ENCODE measurements around the gene ZFP36. TPM values are rescaled to one million over a fixed set of nuclear protein-coding genes. Genes with fewer than 3 reads are reported as not detected.

The ZFP36 gene
- total RNA-seq, 1 experiment from 2014 or later, result 17.3 TPM

DNA sequence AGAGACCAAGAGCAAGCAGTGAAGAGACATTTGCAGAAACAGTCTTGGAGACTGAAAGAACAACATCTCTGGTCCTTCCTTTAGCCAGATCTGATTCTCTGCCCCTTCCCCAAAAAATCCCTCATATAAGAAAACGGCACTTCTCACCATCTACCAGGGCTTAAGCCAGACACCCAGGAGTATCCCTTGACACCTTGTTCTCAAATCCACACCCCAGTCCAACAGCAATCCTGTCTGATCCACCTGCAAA, 4.1 kb downstream of the ZFP36 start (continued):
- TF ChIP-seq, protein P1, sequence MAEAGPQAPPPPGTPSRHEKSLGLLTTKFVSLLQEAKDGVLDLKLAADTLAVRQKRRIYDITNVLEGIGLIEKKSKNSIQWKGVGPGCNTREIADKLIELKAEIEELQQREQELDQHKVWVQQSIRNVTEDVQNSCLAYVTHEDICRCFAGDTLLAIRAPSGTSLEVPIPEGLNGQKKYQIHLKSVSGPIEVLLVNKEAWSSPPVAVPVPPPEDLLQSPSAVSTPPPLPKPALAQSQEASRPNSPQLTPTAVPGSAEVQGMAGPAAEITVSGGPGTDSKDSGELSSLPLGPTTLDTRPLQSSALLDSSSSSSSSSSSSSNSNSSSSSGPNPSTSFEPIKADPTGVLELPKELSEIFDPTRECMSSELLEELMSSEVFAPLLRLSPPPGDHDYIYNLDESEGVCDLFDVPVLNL (CRISPR knock-in tag; IDR thresholded peaks at IDR 0.05; ENCODE audit: borderline replicate concordance, low read depth), result no peak
- TF ChIP-seq GABPB1 (CRISPR knock-in tag; IDR thresholded peaks at IDR 0.05) (no peak), TEAD1 (CRISPR knock-in tag; IDR thresholded peaks at IDR 0.05) (no peak), ELF4 (CRISPR knock-in tag; IDR thresholded peaks at IDR 0.05; ENCODE audit: low read depth) (no peak), SOX15 (CRISPR knock-in tag; IDR thresholded peaks at IDR 0.05) (no peak), ESRRA (CRISPR knock-in tag; IDR thresholded peaks at IDR 0.05; ENCODE audit: borderline replicate concordance) (no peak), ATF1 (CRISPR knock-in tag; IDR thresholded peaks at IDR 0.05) (no peak)
- TF ChIP-seq, protein P2, sequence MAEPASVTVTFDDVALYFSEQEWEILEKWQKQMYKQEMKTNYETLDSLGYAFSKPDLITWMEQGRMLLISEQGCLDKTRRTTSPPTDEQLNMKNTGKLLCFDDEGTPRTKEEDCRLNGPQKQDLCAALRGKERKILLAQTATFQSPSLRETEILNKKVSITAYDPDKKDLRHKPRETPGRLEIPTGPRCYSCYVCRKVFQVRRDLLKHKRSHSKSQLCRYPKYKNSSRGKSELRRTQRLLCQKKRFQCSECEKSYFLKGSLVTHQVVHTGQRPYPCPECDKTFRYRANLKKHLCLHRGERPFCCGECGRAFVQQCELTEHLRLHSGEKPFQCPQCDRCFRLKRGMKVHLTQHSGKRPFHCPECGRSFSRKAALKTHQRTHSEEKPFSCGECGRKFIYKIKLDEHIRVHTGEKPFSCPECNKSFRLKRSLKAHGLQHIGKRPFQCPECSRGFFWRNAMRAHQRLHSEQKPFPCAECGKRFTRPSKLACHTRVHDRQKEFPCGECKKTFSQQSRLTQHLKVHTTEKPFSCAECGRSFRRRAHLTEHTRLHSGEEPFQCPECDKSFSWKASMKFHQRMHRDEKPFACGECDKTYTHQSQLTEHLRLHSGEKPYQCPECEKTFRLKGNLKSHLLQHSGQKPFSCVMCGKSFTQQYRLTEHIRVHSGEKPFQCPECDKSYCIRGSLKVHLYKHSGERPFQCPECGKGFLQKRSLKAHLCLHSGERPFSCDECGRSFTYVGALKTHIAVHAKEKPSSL (CRISPR knock-in tag; conservative IDR thresholded peaks at IDR 0.05), result no peak

DNA sequence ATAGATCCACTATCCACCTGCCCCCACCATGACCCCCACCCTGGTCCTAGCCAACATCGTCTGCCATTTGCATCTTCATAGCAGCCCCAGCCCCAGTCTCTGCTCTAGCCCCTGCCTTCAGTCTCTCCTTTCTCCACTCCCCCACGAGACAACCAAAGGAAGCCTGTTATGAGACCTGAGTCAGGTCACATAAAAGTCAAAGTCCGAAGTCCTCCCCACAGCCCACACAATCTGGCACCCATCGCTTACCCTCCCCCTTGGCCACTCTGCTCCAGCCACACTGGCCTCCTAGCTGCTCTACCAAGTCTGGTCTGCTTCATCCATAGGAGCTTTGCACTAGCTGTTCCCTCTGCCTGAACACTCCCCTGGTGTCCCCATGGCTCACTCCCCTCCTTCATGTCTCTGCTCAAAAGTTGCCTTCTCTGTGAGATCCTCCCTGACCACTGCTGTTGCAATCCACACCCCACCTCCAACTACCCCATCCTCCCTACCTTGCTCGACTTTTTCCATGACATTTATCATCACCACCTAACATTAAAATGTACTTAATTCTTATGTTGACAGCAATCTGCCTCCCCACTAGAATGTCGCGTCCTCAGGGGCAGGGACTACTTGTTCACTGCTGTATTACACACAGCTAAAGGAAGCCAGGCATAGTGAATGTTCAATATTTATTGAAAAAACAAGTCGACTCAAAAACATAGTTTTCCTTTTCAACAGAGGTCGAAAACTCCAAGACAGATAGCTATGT, 4.6 kb downstream of the ZFP36 start:
- Mint-ChIP-seq H3K27ac (peak overlapping the region; percentile 84), H3K9me3 (no peaks in the 10 kb centered on the region), H3K36me3 (peaks cover 8% of the 10 kb centered on the region; the same call in 1 of the 2 replicates), H3K27me3 (ENCODE audit: low read depth) (no peaks in the 10 kb centered on the region), H3K4me3 (peak overlapping the region; percentile 99), H3K4me1 (peaks cover 48% of the 10 kb centered on the region)
- no peak for DNase-seq (ENCODE audit: low spot score)
- ChIA-PET POLR2A (interaction anchor here (0.5 to 2.3 kb wide), 7 partner anchors 8 to 81 kb away, joined by 5 to 11 read pairs (median 8); partner anchors contain the start of genes MED29, PAF1 and RPS16), CTCF (interaction anchor here (0.5 to 2.3 kb wide), 9 partner anchors 10 to 99 kb away, joined by 3 to 43 read pairs (median 5); partner anchors contain the start of genes MED29 and PAF1)
- no peak for ATAC-seq
- TF ChIP-seq SMAD4 (CRISPR knock-in tag; IDR thresholded peaks at IDR 0.05) (no peak), ETV6 (CRISPR knock-in tag; IDR thresholded peaks at IDR 0.05) (no peak), EMX1 (CRISPR knock-in tag; IDR thresholded peaks at IDR 0.05) (no peak), ZNF671 (CRISPR knock-in tag; IDR thresholded peaks at IDR 0.05) (no peak), PRRX2 (CRISPR knock-in tag; IDR thresholded peaks at IDR 0.05) (no peak), HMGA2 (CRISPR knock-in tag; IDR thresholded peaks at IDR 0.05) (no peak), ATF1 (CRISPR knock-in tag; IDR thresholded peaks at IDR 0.05) (no peak), ZNF263 (CRISPR knock-in tag; IDR thresholded peaks at IDR 0.05; ENCODE audit: low read depth) (no peak)
- TF ChIP-seq, protein P3, sequence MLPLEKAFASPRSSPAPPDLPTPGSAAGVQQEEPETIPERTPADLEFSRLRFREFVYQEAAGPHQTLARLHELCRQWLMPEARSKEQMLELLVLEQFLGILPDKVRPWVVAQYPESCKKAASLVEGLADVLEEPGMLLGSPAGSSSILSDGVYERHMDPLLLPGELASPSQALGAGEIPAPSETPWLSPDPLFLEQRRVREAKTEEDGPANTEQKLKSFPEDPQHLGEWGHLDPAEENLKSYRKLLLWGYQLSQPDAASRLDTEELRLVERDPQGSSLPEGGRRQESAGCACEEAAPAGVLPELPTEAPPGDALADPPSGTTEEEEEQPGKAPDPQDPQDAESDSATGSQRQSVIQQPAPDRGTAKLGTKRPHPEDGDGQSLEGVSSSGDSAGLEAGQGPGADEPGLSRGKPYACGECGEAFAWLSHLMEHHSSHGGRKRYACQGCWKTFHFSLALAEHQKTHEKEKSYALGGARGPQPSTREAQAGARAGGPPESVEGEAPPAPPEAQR (CRISPR knock-in tag; IDR thresholded peaks at IDR 0.05), result no peak
- TF ChIP-seq, protein P4, sequence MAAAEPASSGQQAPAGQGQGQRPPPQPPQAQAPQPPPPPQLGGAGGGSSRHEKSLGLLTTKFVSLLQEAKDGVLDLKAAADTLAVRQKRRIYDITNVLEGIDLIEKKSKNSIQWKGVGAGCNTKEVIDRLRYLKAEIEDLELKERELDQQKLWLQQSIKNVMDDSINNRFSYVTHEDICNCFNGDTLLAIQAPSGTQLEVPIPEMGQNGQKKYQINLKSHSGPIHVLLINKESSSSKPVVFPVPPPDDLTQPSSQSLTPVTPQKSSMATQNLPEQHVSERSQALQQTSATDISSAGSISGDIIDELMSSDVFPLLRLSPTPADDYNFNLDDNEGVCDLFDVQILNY (CRISPR knock-in tag; IDR thresholded peaks at IDR 0.05), result no peak
- TF ChIP-seq, protein P5, sequence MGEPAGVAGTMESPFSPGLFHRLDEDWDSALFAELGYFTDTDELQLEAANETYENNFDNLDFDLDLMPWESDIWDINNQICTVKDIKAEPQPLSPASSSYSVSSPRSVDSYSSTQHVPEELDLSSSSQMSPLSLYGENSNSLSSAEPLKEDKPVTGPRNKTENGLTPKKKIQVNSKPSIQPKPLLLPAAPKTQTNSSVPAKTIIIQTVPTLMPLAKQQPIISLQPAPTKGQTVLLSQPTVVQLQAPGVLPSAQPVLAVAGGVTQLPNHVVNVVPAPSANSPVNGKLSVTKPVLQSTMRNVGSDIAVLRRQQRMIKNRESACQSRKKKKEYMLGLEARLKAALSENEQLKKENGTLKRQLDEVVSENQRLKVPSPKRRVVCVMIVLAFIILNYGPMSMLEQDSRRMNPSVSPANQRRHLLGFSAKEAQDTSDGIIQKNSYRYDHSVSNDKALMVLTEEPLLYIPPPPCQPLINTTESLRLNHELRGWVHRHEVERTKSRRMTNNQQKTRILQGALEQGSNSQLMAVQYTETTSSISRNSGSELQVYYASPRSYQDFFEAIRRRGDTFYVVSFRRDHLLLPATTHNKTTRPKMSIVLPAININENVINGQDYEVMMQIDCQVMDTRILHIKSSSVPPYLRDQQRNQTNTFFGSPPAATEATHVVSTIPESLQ (CRISPR knock-in tag; IDR thresholded peaks at IDR 0.05), result no peak
- TF ChIP-seq, protein P1 (CRISPR knock-in tag; IDR thresholded peaks at IDR 0.05; ENCODE audit: borderline replicate concordance, low read depth), result no peak
- TF ChIP-seq, protein P6, sequence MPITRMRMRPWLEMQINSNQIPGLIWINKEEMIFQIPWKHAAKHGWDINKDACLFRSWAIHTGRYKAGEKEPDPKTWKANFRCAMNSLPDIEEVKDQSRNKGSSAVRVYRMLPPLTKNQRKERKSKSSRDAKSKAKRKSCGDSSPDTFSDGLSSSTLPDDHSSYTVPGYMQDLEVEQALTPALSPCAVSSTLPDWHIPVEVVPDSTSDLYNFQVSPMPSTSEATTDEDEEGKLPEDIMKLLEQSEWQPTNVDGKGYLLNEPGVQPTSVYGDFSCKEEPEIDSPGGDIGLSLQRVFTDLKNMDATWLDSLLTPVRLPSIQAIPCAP (CRISPR knock-in tag; IDR thresholded peaks at IDR 0.05), result no peak
